ENCODE results near the gene NPM3.

DNA sequence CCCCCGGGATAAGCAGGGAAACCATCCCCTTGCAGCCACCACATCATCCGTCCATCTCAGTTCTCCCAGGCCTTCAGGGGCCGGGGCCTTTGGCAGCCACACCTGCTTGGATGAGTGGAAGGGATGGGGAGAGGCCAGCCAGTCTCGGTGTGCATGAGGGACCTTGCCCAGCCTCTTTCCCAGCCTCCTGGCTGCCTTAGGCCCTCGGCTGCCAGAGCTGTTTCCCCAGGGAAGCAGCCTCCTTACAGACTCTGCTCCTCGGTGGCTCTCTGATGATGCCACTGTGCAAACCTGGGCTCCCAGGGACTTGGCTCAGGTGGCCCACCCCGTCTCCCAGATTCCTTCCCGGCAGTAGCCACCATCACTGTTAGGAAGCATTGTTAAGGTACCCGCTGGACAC is 22.0 kb downstream of the NPM3 start:
- TF ChIP-seq, protein P1, sequence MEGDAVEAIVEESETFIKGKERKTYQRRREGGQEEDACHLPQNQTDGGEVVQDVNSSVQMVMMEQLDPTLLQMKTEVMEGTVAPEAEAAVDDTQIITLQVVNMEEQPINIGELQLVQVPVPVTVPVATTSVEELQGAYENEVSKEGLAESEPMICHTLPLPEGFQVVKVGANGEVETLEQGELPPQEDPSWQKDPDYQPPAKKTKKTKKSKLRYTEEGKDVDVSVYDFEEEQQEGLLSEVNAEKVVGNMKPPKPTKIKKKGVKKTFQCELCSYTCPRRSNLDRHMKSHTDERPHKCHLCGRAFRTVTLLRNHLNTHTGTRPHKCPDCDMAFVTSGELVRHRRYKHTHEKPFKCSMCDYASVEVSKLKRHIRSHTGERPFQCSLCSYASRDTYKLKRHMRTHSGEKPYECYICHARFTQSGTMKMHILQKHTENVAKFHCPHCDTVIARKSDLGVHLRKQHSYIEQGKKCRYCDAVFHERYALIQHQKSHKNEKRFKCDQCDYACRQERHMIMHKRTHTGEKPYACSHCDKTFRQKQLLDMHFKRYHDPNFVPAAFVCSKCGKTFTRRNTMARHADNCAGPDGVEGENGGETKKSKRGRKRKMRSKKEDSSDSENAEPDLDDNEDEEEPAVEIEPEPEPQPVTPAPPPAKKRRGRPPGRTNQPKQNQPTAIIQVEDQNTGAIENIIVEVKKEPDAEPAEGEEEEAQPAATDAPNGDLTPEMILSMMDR (IDR thresholded peaks at IDR 0.05): no peak
- TF ChIP-seq POLR2AphosphoS5 (IDR thresholded peaks at IDR 0.05): no peak
